ENCODE results near the gene DEDD. TPM values are rescaled to one million over a fixed set of nuclear protein-coding genes. Genes with fewer than 3 reads are reported as not detected.
A peak's percentile ranks its signal among the peaks of the same experiment; 100 is the strongest.

The DEDD gene
- total and polyA plus RNA-seq, 2 donors (not counting 1 experiment from before 2014, with no cell fraction given): 35.9 to 40.8 TPM

DNA sequence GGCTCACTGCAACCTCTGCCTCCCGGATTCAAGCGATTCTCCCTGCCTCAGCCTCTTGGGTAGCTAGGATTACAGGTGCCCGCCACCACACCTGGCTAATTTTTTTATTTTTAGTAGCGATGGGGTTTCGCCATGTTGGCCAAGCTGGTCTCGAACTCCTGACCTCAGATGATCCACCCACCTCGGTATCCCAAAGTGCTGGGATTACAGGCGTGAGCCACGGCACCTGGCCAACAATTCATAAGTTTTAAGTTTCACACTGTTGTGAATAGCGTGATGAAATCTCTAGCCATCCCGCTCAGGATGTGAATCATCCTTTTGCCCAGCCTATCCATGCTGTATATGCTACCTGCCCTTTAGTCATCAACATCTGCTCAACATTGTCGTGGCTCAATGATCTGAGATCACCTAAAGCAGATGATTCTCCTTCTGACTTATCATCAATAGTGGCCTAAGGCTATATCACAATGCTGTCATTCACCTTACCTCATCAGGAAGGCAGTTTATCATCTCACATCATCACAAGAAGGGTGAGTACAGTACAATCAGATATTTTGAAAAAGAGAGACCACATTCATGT, 17.2 kb downstream of the DEDD start:
- H3K4me1 ChIP-seq (ENCODE audit: control insufficient read depth in 2 of 2, insufficient read depth in 2 of 2, low read length in 2 of 2): peaks cover 35 to 42% of the 10 kb centered on the region in 2 donors
- DNase-seq: no peak
- ChIA-PET CTCF (no interaction called here), POLR2A (no interaction called here)
- Mint-ChIP-seq H3K4me1 (peaks cover 68% of the 10 kb centered on the region), H3K27ac (peak overlapping the region; percentile 34), H3K27me3 (no peaks in the 10 kb centered on the region), H3K9me3 (ENCODE audit: insufficient read depth) (no peaks in the 10 kb centered on the region), H3K4me3 (no peak overlapping the region)
- H3K9me3 ChIP-seq (ENCODE audit: control extremely low read depth in 1 of 3, control insufficient read depth in 2 of 3, insufficient read depth in 1 of 3, low read length in 2 of 3): no peaks in the 10 kb centered on the region
- 97% methylated on average over 12 of the region's 12 CpGs for WGBS (ENCODE audit: insufficient coverage)
- no peak overlapping the region for H3K27ac ChIP-seq (ENCODE audit: low read length in 2 of 2)
- no peak overlapping the region for H2AFZ ChIP-seq (ENCODE audit: insufficient read depth, low read depth, low read length, poor library complexity, severe bottlenecking)
- ATAC-seq (ENCODE audit: low read depth): no peak
- TF ChIP-seq EZH2 (IDR thresholded peaks at IDR 0.05; ENCODE audit: borderline replicate concordance, insufficient read depth, low read depth, low read length, poor library complexity, severe bottlenecking): no peak
- TF ChIP-seq, protein P1, sequence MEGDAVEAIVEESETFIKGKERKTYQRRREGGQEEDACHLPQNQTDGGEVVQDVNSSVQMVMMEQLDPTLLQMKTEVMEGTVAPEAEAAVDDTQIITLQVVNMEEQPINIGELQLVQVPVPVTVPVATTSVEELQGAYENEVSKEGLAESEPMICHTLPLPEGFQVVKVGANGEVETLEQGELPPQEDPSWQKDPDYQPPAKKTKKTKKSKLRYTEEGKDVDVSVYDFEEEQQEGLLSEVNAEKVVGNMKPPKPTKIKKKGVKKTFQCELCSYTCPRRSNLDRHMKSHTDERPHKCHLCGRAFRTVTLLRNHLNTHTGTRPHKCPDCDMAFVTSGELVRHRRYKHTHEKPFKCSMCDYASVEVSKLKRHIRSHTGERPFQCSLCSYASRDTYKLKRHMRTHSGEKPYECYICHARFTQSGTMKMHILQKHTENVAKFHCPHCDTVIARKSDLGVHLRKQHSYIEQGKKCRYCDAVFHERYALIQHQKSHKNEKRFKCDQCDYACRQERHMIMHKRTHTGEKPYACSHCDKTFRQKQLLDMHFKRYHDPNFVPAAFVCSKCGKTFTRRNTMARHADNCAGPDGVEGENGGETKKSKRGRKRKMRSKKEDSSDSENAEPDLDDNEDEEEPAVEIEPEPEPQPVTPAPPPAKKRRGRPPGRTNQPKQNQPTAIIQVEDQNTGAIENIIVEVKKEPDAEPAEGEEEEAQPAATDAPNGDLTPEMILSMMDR (IDR thresholded peaks at IDR 0.05): no peak
- peaks cover 98% of the 10 kb centered on the region for H3K79me2 ChIP-seq (ENCODE audit: control insufficient read depth, insufficient read depth, low read length)
- no peak overlapping the region for H3K4me2 ChIP-seq (replicated peaks; ENCODE audit: low read depth, low read length, poor library complexity, severe bottlenecking)
- H4K20me1 ChIP-seq (ENCODE audit: control insufficient read depth, insufficient read depth, low read length, poor library complexity, severe bottlenecking): peaks cover 27% of the 10 kb centered on the region
- intact Hi-C loops (cut with micrococcal nuclease): no loop called here
- no peak overlapping the region for H3K9ac ChIP-seq (ENCODE audit: low read length)
- H3K4me3 ChIP-seq (ENCODE audit: control extremely low read depth in 1 of 5, extremely low read depth in 1 of 5, insufficient read depth in 1 of 5, low read depth in 2 of 5, low read length in 4 of 5): no peak overlapping the region
- peaks cover 9 to 11% of the 10 kb centered on the region in 2 experiments for H3K36me3 ChIP-seq (replicated peaks in 1 of 2; ENCODE audit: control extremely low read depth in 1 of 2, control insufficient read depth in 1 of 2, extremely low read depth in 1 of 2, insufficient read depth in 2 of 2, low read length in 1 of 2)
- no peaks in the 10 kb centered on the region for H3K27me3 ChIP-seq (replicated peaks in 1 of 4; ENCODE audit: control extremely low read depth in 1 of 4, control insufficient read depth in 3 of 4, insufficient read depth in 4 of 4, low read length in 3 of 4)

DNA sequence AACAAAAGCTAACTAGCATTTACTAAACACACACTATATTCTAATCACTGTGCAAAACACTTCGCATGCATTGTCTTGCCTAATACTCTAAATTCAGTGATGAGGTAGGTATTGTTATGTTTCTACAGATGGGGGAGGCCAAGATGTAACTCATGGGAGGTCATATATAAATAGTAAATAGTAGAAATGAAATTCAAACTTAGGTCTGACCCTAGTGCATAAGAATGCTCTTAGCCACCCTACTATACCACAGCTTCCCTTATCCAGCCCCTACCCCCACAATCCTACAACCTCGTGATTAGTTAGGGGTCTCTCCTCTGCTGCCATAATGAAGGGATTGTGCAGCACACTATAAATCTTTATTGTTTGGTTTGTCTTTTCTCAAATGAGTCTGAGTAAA, 17.9 kb downstream of the DEDD start:
- Histone ChIP-seq H3K4me3 (ENCODE audit: control extremely low read depth in 1 of 5, extremely low read depth in 1 of 5, insufficient read depth in 1 of 5, low read depth in 2 of 5, low read length in 4 of 5) (no peak overlapping the region), H3K9ac (ENCODE audit: low read length) (no peak overlapping the region), H3K27ac (ENCODE audit: low read length in 2 of 2) (no peak overlapping the region), H3K4me1 (ENCODE audit: control insufficient read depth in 2 of 2, insufficient read depth in 2 of 2, low read length in 2 of 2) (peaks cover 31 to 36% of the 10 kb centered on the region in 2 donors), H4K20me1 (ENCODE audit: control insufficient read depth, insufficient read depth, low read length, poor library complexity, severe bottlenecking) (peaks cover 27% of the 10 kb centered on the region), H2AFZ (ENCODE audit: insufficient read depth, low read depth, low read length, poor library complexity, severe bottlenecking) (no peak overlapping the region), H3K4me2 (replicated peaks; ENCODE audit: low read depth, low read length, poor library complexity, severe bottlenecking) (no peak overlapping the region), H3K27me3 (replicated peaks in 1 of 4; ENCODE audit: control extremely low read depth in 1 of 4, control insufficient read depth in 3 of 4, insufficient read depth in 4 of 4, low read length in 3 of 4) (no peaks in the 10 kb centered on the region), H3K9me3 (ENCODE audit: control extremely low read depth in 1 of 3, control insufficient read depth in 2 of 3, insufficient read depth in 1 of 3, low read length in 2 of 3) (no peaks in the 10 kb centered on the region), H3K36me3 (replicated peaks in 1 of 2; ENCODE audit: control extremely low read depth in 1 of 2, control insufficient read depth in 1 of 2, extremely low read depth in 1 of 2, insufficient read depth in 2 of 2, low read length in 1 of 2) (peaks cover 11 to 13% of the 10 kb centered on the region in 2 experiments), H3K79me2 (ENCODE audit: control insufficient read depth, insufficient read depth, low read length) (peaks cover 98% of the 10 kb centered on the region)
- ChIA-PET POLR2A (no interaction called here), CTCF (no interaction called here)
- Mint-ChIP-seq H3K27ac (no peak overlapping the region), H3K4me1 (peaks cover 61% of the 10 kb centered on the region), H3K4me3 (no peak overlapping the region), H3K9me3 (ENCODE audit: insufficient read depth) (no peaks in the 10 kb centered on the region), H3K27me3 (no peaks in the 10 kb centered on the region)
- TF ChIP-seq, protein P1 (IDR thresholded peaks at IDR 0.05): no peak
- no peak for TF ChIP-seq EZH2 (IDR thresholded peaks at IDR 0.05; ENCODE audit: borderline replicate concordance, insufficient read depth, low read depth, low read length, poor library complexity, severe bottlenecking)
- intact Hi-C loops (cut with micrococcal nuclease): no loop called here
- ATAC-seq (ENCODE audit: low read depth): no peak
- no peak for DNase-seq
- no CpG with 5 or more reads among the region's 2 CpGs for WGBS (ENCODE audit: insufficient coverage)
